ENCODE measurements around the gene TMEM250.

Gene TMEM250

DNA sequence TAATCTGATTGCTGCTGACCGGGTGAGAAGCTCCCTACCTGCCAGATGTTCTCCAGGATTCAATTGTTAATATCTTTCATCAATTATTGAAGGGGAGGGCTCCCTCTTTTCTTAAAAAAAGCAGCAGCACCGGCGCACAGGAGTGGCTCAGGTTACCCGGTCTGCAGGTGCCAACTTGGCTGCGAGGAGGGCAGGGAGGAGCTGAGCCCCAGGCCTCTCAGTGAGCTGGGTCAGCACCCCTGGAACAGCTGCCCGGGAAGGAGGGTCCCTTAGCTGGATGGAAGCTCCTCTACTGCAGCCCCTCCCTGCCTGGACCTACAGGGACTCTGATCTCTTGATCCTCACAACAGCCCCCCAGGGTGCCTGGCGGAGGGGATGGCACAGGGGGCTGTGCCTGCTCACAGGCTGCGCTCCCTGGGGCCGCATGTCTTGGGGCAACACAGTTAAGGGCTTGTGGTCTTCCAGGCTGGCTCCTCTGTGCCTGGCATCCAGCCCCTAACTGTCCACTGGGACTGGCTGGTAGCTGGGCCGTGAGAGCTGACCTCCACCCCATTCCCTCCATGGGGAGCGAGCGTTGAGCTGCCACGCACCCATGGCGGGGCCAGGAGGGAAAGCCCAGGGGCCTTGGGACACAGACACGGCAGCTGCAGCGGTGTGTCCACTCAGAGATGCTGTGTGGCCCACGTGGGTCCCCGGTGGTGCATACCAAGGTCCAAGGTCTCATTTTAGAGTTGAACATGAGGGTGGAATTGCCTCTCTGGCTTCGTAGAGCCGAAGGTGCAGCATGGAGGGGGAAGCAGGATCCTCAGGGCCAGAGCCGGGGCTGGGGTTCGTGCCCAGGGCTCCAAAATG is 28.6 kb upstream of the TMEM250 start:
- no peak for TF ChIP-seq CTCF (IDR thresholded peaks at IDR 0.05; ENCODE audit: insufficient read depth, missing control alignments)
- FAIRE-seq (no peak), DNase-seq (ENCODE audit: insufficient read length, low spot score) (peak; percentile 70)

- FAIRE-seq (no peak), DNase-seq (ENCODE audit: insufficient read length, low spot score) (no peak)
- no peak for TF ChIP-seq CTCF (IDR thresholded peaks at IDR 0.05; ENCODE audit: insufficient read depth, missing control alignments)
Measured at GRCh38 chr9:136146126-136147037, 27.7 kb upstream of the TMEM250 start.

GRCh38 chr9:136145580-136145979 is 26.9 kb upstream of the TMEM250 start:
- no peak for TF ChIP-seq CTCF (IDR thresholded peaks at IDR 0.05; ENCODE audit: insufficient read depth, missing control alignments)
- FAIRE-seq (no peak), DNase-seq (ENCODE audit: insufficient read length, low spot score) (no peak)

DNA sequence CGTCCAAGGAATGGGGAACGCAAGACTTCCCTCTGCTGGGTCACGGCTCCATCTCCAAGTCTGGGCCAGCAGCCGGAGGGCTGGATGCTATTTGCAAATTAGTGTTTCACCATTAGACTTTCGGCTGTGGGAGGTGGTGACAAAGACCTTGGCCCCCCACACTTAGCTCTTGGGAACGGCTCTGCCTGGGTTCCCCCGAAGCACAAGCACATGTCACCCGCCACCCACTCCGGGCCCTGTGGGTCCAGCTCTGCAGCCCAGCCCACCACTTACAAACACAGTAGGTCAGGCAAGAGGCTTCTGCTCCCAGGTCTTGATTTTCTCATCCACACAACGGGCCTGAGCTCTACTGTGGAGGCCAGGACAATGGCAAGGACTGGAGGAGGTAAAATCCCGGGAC is 25.8 kb upstream of the TMEM250 start:
- TF ChIP-seq CTCF (IDR thresholded peaks at IDR 0.05; ENCODE audit: insufficient read depth, missing control alignments) = no peak
- DNase-seq (ENCODE audit: insufficient read length, low spot score) = no peak
- no peak for FAIRE-seq

DNA sequence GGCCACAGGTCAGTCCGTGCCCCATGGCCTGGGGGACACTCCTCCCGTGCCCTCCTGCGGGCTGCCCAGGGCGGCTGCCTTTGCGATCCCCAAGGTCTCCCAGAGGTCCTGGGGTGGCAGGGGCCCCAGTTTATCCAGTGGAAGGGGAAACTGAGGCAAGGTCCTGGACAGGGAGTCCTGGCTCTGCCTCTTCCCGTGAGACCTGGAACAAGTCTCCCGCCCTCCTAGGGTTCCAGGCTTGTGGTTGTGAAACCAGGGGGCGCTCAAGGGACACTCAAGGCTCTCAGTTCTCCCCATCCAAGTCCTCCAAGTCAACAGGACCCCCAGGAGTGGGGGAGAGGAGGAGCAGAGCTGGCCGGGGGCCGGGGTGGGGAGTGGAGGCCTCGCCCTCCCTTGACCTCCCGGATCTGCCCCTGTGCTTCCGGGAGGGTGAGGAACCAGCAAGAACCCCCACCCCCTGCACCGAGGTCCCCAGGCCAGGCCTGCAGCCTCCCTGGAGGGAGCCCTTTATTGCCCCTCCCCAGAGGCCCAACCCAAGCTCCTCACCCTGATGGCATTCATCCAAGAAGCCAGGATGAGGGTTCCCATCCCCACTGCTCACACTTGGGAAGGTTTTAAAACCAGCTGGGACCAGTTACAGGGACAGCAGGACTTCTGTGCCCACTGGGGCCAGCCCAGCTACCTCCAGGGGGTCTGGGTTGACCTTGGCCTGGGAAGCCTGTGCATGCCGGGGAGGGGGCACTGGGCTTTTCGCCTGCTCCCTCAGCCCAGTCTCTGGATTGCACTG is 24.7 kb upstream of the TMEM250 start:
- FAIRE-seq (no peak), DNase-seq (ENCODE audit: insufficient read length, low spot score) (peak; percentile 92)
- TF ChIP-seq CTCF (IDR thresholded peaks at IDR 0.05; ENCODE audit: insufficient read depth, missing control alignments) = peak; percentile 71

DNA sequence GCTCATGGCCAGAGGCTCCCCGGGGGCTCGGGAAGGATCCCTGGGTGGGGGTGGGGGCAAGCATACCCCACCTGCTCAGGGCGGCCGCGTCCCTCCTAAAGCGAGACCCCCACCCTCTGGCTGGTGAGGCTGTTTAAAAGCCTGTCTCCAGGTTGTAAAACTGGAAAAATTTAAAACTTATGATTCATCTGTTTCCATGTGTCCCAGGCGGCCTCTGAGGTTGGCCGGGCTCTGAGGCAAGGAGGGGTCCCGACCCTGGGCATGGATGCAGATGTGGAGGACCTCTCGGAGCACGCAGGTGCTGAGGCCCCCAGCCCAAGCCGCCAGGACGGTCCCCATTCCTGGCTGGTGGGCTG is 24.2 kb upstream of the TMEM250 start:
- no peak for TF ChIP-seq CTCF (IDR thresholded peaks at IDR 0.05; ENCODE audit: insufficient read depth, missing control alignments)
- DNase-seq (ENCODE audit: insufficient read length, low spot score) (no peak), FAIRE-seq (no peak)

All from D721Med (cell line).